ENCODE measurements around the gene DDIT3. TPM values are rescaled to one million over a fixed set of nuclear protein-coding genes. Genes with fewer than 3 reads are reported as not detected.

DDIT3 gene
- total and polyA plus RNA-seq, 2 of the 8 experiments (the other 6 are each of a cell fraction or from before 2014, with no cell fraction given): 4.9 to 5.7 TPM

- H3K27ac ChIP-seq (ENCODE audit: low read depth, low read length): no peak overlapping the region
- H3K23ac ChIP-seq (ENCODE audit: insufficient read length): no peak overlapping the region
- H3K4me3 ChIP-seq (ENCODE audit: extremely low read depth in 1 of 4, insufficient read depth in 2 of 4, low read depth in 3 of 4, low read length in 4 of 4): no peak overlapping the region
- peaks cover 7% of the 10 kb centered on the region; the same call in 1 of the 2 replicates for H3K23me2 ChIP-seq (ENCODE audit: low read depth, low read length)
- no peak overlapping the region for H3K56ac ChIP-seq (replicated peaks; ENCODE audit: insufficient read length, low read depth, low read length)
- H4K5ac ChIP-seq (ENCODE audit: insufficient read length, low read depth, low read length): no peak overlapping the region
- H2AFZ ChIP-seq (ENCODE audit: low read length): no peak overlapping the region
- H3K14ac ChIP-seq (ENCODE audit: insufficient read length): no peak overlapping the region
- 84% methylated on average over 4 of the region's 4 CpGs; no CpG with 5 or more reads in 1 of the 2 experiments for WGBS, 2 experiments (ENCODE audit: extremely low coverage in 1 of 2, insufficient coverage in 1 of 2, insufficient read length in 1 of 2, insufficient replicate concordance in 2 of 2, low coverage in 1 of 2, low lambda C conversion rate in 2 of 2, missing lambda C conversion rate in 1 of 2)
- no peak overlapping the region for H2BK15ac ChIP-seq (ENCODE audit: low read length)
- H3K4me2 ChIP-seq (ENCODE audit: insufficient read depth in 1 of 2, low read depth in 2 of 2, low read length in 2 of 2): no peak overlapping the region; a peak in 1 of 4 replicates
- H3K9ac ChIP-seq (replicated peaks in 1 of 4; ENCODE audit: extremely low read depth in 1 of 4, low read depth in 3 of 4, low read length in 3 of 4): no peak overlapping the region
- CTCF ChIA-PET (ENCODE audit: partially characterized antibody): interaction anchor here (0.8 to 25.1 kb wide), 5 partner anchors 9 to 32 kb away, joined by 3 to 441 read pairs (median 3); partner anchors contain the start of genes GLI1 and INHBE
- H2BK12ac ChIP-seq (ENCODE audit: low read depth, low read length): no peak overlapping the region
- H2BK120ac ChIP-seq (replicated peaks; ENCODE audit: low read depth, low read length): no peak overlapping the region
- peaks cover 14 to 28% of the 10 kb centered on the region in 2 experiments for H3K79me2 ChIP-seq (ENCODE audit: control insufficient read depth in 1 of 2, insufficient read depth in 2 of 2, low read length in 2 of 2)
- H3K36me3 ChIP-seq (ENCODE audit: control insufficient read depth in 2 of 4, insufficient read depth in 4 of 4, low read length in 3 of 4): peaks cover 22 to 50% (median 42%) of the 10 kb centered on the region in 4 experiments
- no peak overlapping the region for H2BK20ac ChIP-seq (ENCODE audit: low read length)
- H3K27me3 ChIP-seq (replicated peaks in 1 of 4; ENCODE audit: control insufficient read depth in 3 of 4, extremely low read depth in 1 of 4, insufficient read depth in 3 of 4, low read length in 3 of 4): no peaks in the 10 kb centered on the region
- H4K91ac ChIP-seq (replicated peaks; ENCODE audit: insufficient read length, low read length): no peak overlapping the region
- POLR2A ChIA-PET (ENCODE audit: partially characterized antibody): interaction anchor here (1.0 to 1.4 kb wide), 4 partner anchors 36 to 220 kb away, joined by 3 to 4 read pairs (median 4); no protein-coding TSS in a partner anchor
- DNase-seq (ENCODE audit: low read depth in 1 of 2, low spot score in 2 of 2) (no peak), FAIRE-seq (no peak)
- no peak overlapping the region for H2AK5ac ChIP-seq (ENCODE audit: low read depth, low read length)
- no peak overlapping the region for H2BK5ac ChIP-seq (ENCODE audit: low read depth, low read length)
- H3K9me3 ChIP-seq (ENCODE audit: insufficient read depth in 2 of 2, low read depth in 1 of 2, low read length in 1 of 2): no peaks in the 10 kb centered on the region; a peak in 1 of 4 replicates
- peaks cover 8% of the 10 kb centered on the region; the same call in 1 of the 2 replicates for H3K79me1 ChIP-seq (ENCODE audit: low read depth, low read length)
- H4K20me1 ChIP-seq (replicated peaks in 1 of 2; ENCODE audit: control insufficient read depth in 1 of 2, insufficient read depth in 2 of 2, low read length in 2 of 2): peaks cover 0 to 3% of the 10 kb centered on the region in 2 experiments
- no peak overlapping the region for H3K4ac ChIP-seq (replicated peaks; ENCODE audit: insufficient read length, low read depth, low read length)
- H3K18ac ChIP-seq (ENCODE audit: extremely low read depth, low read length): no peak overlapping the region
- H4K8ac ChIP-seq (ENCODE audit: extremely low read depth, insufficient read depth, low read length): peak overlapping the region; percentile 14; the same call in 1 of the 2 replicates
- peaks cover 0 to 7% (median 2%) of the 10 kb centered on the region in 4 experiments; a peak in 5 of 7 replicates for H3K4me1 ChIP-seq (replicated peaks in 1 of 4; ENCODE audit: control insufficient read depth in 3 of 4, insufficient read depth in 4 of 4, low read length in 3 of 4)
- TF ChIP-seq POLR2A (IDR thresholded peaks at IDR 0.05; ENCODE audit: control extremely low read depth in 1 of 2, low read depth in 2 of 2, low read length in 2 of 2) (no peak), SP1 (IDR thresholded peaks at IDR 0.05; ENCODE audit: low read depth, low read length) (no peak), YY1 (IDR thresholded peaks at IDR 0.05; ENCODE audit: low read depth, low read length) (no peak), RBBP5 (IDR thresholded peaks at IDR 0.05; ENCODE audit: borderline replicate concordance, low read depth, low read length) (no peak), JUN (IDR thresholded peaks at IDR 0.05; ENCODE audit: low read depth, low read length) (no peak), HDAC6 (IDR thresholded peaks at IDR 0.05; ENCODE audit: low read depth, low read length) (no peak)
These were observed 30.2 kb downstream of the DDIT3 start for GRCh38 chr12:57490126-57490525.

Measured in H1 (cell line).